Neutrophil (primary cell): ENCODE data around the gene ENTPD8.

ENCODE experiments used
- H3K27ac ChIP-seq: fragments of 200-600 bp; sonication (generic); 2 replicates; pipeline ENCODE4 v1.5.1; 2016; ENCODE audit warnings: mild to moderate bottlenecking, moderate library complexity
- H3K27me3 ChIP-seq: fragments of 200-600 bp; sonication (generic); 2 replicates; pipeline ENCODE4 v1.6.0; 2016; ENCODE audit warnings: mild to moderate bottlenecking
- H3K36me3 ChIP-seq: fragments of 200-600 bp; sonication (generic); 2 replicates; pipeline ENCODE4 v1.5.1; 2017
- H3K4me1 ChIP-seq, 2 experiments: fragments of 200-600 bp in 1 of 2; sonication (generic) in 1 of 2; 1 replicate in 1 of 2; 2 replicates in 1 of 2; pipeline versions ENCODE4 v1.5.1 to v1.6.1; 2013 to 2016; ENCODE audit warnings: low read depth in 1 of 2, low read length in 1 of 2, mild to moderate bottlenecking in 1 of 2, moderate library complexity in 1 of 2; ENCODE audit not compliant: control insufficient read depth in 1 of 2, insufficient read depth in 1 of 2
- H3K4me3 ChIP-seq, 2 experiments: fragments of 200-600 bp in 1 of 2; sonication (generic) in 1 of 2; 1 replicate in 1 of 2; 2 replicates in 1 of 2; pipeline ENCODE4 v1.5.1; 2013 to 2016; ENCODE audit warnings: low read depth in 1 of 2, low read length in 1 of 2, mild to moderate bottlenecking in 1 of 2, moderate library complexity in 1 of 2
- H3K9me3 ChIP-seq: fragments of 200-600 bp; sonication (generic); 2 replicates; pipeline ENCODE4 v1.5.1; 2016
- CTCF ChIP-seq: fragments of 200-600 bp; sonication (generic); IDR thresholded peaks from 2 replicates; pipeline ENCODE4 v1.5.1; 2016; ENCODE audit warnings: antibody characterized with exemption

Gene ENTPD8

GRCh38 chr9:137396634-137397367 is 44.4 kb downstream of the ENTPD8 start:
- no peaks in the 10 kb centered on the region for H3K9me3 ChIP-seq
- no peaks in the 10 kb centered on the region for H3K27me3 ChIP-seq
- peaks cover 6% of the 10 kb centered on the region for H3K36me3 ChIP-seq
- H3K4me1 ChIP-seq: no peaks in the 10 kb centered on the region
- no peak overlapping the region for H3K4me3 ChIP-seq
- TF ChIP-seq CTCF: no peak
- no peak overlapping the region for H3K27ac ChIP-seq

- TF ChIP-seq CTCF: no peak
- peaks cover 6% of the 10 kb centered on the region for H3K36me3 ChIP-seq
- no peaks in the 10 kb centered on the region for H3K4me1 ChIP-seq
- H3K27me3 ChIP-seq: no peaks in the 10 kb centered on the region
- H3K27ac ChIP-seq: no peak overlapping the region
- no peaks in the 10 kb centered on the region for H3K9me3 ChIP-seq
- no peak overlapping the region for H3K4me3 ChIP-seq
Observed at GRCh38 chr9:137396227-137396626, 44.9 kb downstream of the ENTPD8 start.

- Histone ChIP-seq H3K4me1 (no peaks in the 10 kb centered on the region), H3K4me3 (no peak overlapping the region), H3K9me3 (no peaks in the 10 kb centered on the region), H3K27ac (no peak overlapping the region), H3K36me3 (peaks cover 6% of the 10 kb centered on the region), H3K27me3 (no peaks in the 10 kb centered on the region)
- no peak for TF ChIP-seq CTCF
Observed at GRCh38 chr9:137395666-137396010, 45.5 kb downstream of the ENTPD8 start.

- peaks cover 6% of the 10 kb centered on the region for H3K36me3 ChIP-seq
- no peak for TF ChIP-seq CTCF
- H3K9me3 ChIP-seq: no peaks in the 10 kb centered on the region
- H3K4me1 ChIP-seq: no peaks in the 10 kb centered on the region
- H3K4me3 ChIP-seq: no peak overlapping the region
- H3K27me3 ChIP-seq: no peaks in the 10 kb centered on the region
- no peak overlapping the region for H3K27ac ChIP-seq
Observed at GRCh38 chr9:137394866-137395665, 46.1 kb downstream of the ENTPD8 start.

- TF ChIP-seq CTCF: no peak
- Histone ChIP-seq H3K9me3 (no peaks in the 10 kb centered on the region), H3K27ac (no peak overlapping the region), H3K36me3 (peaks cover 6% of the 10 kb centered on the region), H3K4me3 (no peak overlapping the region), H3K27me3 (no peaks in the 10 kb centered on the region), H3K4me1 (no peaks in the 10 kb centered on the region)
Observed at GRCh38 chr9:137393176-137394150, 47.7 kb downstream of the ENTPD8 start.
